Peyer's patch (tissue), 4 donors: ENCODE results near the gene ZNF609.

Source experiments
- CTCF ChIP-seq, 6 experiments: fragments of 450-650 bp in 4 of 6; fragments of 200-600 bp in 2 of 6; sonication (generic) in 1 of 6; IDR thresholded peaks; one replicate each; pipeline ENCODE4 v1.5.1; 2017 to 2019; ENCODE audit warnings: antibody characterized with exemption in 6 of 6, mild to moderate bottlenecking in 3 of 6, moderate library complexity in 1 of 6
- POLR2A ChIP-seq, 2 donors: fragments of 450-650 bp; IDR thresholded peaks; one replicate each; pipeline ENCODE4 v1.5.1; 2017; ENCODE audit warnings: antibody characterized with exemption in 2 of 2, mild to moderate bottlenecking in 2 of 2, moderate library complexity in 2 of 2

GRCh38 chr15:64490598-64491259, 30.4 kb downstream of the ZNF609 start:
- TF ChIP-seq CTCF (IDR thresholded peaks at IDR 0.05) (no peak), POLR2A (IDR thresholded peaks at IDR 0.05) (no peak)
